HEK293T (cell line): ENCODE results near the gene PREX1.

Experiments used
- CTCF ChIA-PET: fragments of 350-600 bp; formaldehyde crosslinking; extraction: SDS; loops from one replicate; lab custom pipeline; 2021; ENCODE audit warnings: antibody characterized with exemption, inconsistent platforms; lab: Yijun Ruan, JAX
- POLR2A ChIA-PET: fragments of 350-600 bp; formaldehyde crosslinking; extraction: SDS; loops from one replicate; lab custom pipeline; 2020; ENCODE audit warnings: antibody characterized with exemption, inconsistent platforms; lab: Yijun Ruan, JAX
- DNase-seq: peaks from one replicate; pipeline ENCODE4 v3.0.0; 2012; ENCODE audit warnings: mixed read lengths; ENCODE audit errors: extremely low spot score
- ARNT ChIP-seq: fragments of 450-650 bp; IDR thresholded peaks from 2 replicates; pipeline ENCODE4 v1.6.1; 2017; ENCODE audit warnings: mild to moderate bottlenecking
- BHLHE40 ChIP-seq: fragments of 450-650 bp; IDR thresholded peaks from 2 replicates; pipeline ENCODE4 v1.6.1; 2016; ENCODE audit warnings: mild to moderate bottlenecking, moderate library complexity, borderline replicate concordance
- CTBP1 ChIP-seq: fragments of 450-650 bp; IDR thresholded peaks from 2 replicates; pipeline ENCODE4 v1.6.1; 2016; ENCODE audit warnings: borderline replicate concordance
- ELF4 ChIP-seq: fragments of 450-650 bp; IDR thresholded peaks from 2 replicates; pipeline ENCODE4 v1.6.1; 2017; ENCODE audit warnings: antibody characterized with exemption
- FOXA1 ChIP-seq: fragments of 450-650 bp; IDR thresholded peaks from 2 replicates; pipeline ENCODE4 v1.6.1; 2016; ENCODE audit warnings: mild to moderate bottlenecking
- FOXK2 ChIP-seq: fragments of 450-650 bp; IDR thresholded peaks from 2 replicates; pipeline ENCODE4 v1.6.1; 2016; ENCODE audit warnings: mild to moderate bottlenecking
- FOXM1 ChIP-seq: fragments of 450-650 bp; IDR thresholded peaks from 2 replicates; pipeline ENCODE4 v1.6.1; 2017; ENCODE audit warnings: mild to moderate bottlenecking, borderline replicate concordance
- HDGF ChIP-seq: fragments of 450-650 bp; IDR thresholded peaks from 2 replicates; pipeline ENCODE4 v1.6.1; 2017; ENCODE audit warnings: antibody characterized with exemption, borderline replicate concordance
- L3MBTL2 ChIP-seq: fragments of 450-650 bp; conservative IDR thresholded peaks from 2 replicates; pipeline ENCODE4 v1.6.1; 2016; ENCODE audit warnings: mild to moderate bottlenecking
- LEF1 ChIP-seq: fragments of 450-650 bp; IDR thresholded peaks from 2 replicates; pipeline ENCODE4 v1.6.1; 2017; ENCODE audit warnings: mild to moderate bottlenecking, borderline replicate concordance
- NFRKB ChIP-seq: fragments of 450-650 bp; IDR thresholded peaks from 2 replicates; pipeline ENCODE4 v1.6.1; 2016; ENCODE audit warnings: mild to moderate bottlenecking, moderate library complexity
- SP1 ChIP-seq: fragments of 450-650 bp; IDR thresholded peaks from 2 replicates; pipeline ENCODE4 v1.6.1; 2017
- SUZ12 ChIP-seq: fragments of 450-650 bp; IDR thresholded peaks from 2 replicates; pipeline ENCODE4 v1.6.1; 2016; ENCODE audit warnings: mild to moderate bottlenecking
- TARDBP ChIP-seq: fragments of 450-650 bp; IDR thresholded peaks from 2 replicates; pipeline ENCODE4 v1.6.1; 2016
- ZNF384 ChIP-seq: fragments of 450-650 bp; IDR thresholded peaks from 2 replicates; pipeline ENCODE4 v1.6.1; 2016
- TF ChIP-seq, protein P1 (sequence below): fragments of 450-650 bp; IDR thresholded peaks from 2 replicates; pipeline ENCODE4 v1.6.1; 2016

Gene PREX1

DNA sequence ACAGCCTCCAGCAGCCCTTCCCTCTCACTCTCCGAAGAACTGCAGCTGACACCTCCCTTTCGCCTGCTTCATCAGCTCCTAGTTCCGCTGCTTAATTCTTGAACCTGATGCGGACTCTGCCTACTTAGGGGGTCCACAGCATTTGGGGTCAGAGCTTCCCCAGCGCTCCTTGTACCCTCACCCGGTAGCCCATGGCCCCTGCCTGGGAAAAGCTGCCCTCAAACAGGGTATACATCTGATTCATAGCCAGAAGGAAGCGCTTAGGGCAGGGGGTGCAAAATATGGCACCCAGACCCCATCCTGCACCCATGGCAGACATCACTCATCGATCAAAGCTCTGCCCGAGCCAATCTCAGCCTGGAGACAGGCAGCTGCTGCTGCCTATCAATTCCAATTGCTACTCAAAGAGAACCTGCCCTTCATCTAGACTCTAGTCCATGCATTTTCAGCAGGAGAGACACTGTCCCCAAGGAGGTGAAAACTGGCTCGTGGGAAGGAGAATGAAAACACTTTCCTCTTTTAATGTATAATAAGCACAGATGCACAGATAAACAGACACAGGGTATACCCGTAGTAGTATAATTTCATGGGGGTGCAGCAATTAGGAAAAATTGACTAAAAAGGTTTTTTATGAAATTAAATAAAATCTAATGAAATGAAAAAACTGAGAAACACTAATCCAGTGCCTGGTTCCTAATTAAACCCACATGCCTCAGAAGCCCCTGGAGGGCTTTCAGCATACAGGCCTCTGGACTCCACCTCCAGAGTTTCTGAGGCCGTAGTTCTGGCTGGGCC lies 194.8 kb downstream of the PREX1 start:
- ChIA-PET POLR2A (no interaction called here), CTCF (no interaction called here)
- TF ChIP-seq L3MBTL2, result no peak
- no peak for DNase-seq

- TF ChIP-seq SUZ12, result no peak
- no peak for DNase-seq
- ChIA-PET CTCF (interaction anchor here (0.6 kb wide), 1 partner anchor 332 kb away, joined by 3 read pairs; no protein-coding TSS in a partner anchor), POLR2A (no interaction called here)
Observed at GRCh38 chr20:48632017-48632824, 195.6 kb downstream of the PREX1 start.

GRCh38 chr20:48631114-48632016 lies 196.4 kb downstream of the PREX1 start:
- ChIA-PET CTCF (interaction anchor here (0.6 kb wide), 1 partner anchor 332 kb away, joined by 3 read pairs; no protein-coding TSS in a partner anchor), POLR2A (no interaction called here)
- TF ChIP-seq NFRKB, result no peak
- TF ChIP-seq L3MBTL2, result no peak
- no peak for TF ChIP-seq FOXK2
- TF ChIP-seq FOXA1, result no peak
- TF ChIP-seq, protein P1, sequence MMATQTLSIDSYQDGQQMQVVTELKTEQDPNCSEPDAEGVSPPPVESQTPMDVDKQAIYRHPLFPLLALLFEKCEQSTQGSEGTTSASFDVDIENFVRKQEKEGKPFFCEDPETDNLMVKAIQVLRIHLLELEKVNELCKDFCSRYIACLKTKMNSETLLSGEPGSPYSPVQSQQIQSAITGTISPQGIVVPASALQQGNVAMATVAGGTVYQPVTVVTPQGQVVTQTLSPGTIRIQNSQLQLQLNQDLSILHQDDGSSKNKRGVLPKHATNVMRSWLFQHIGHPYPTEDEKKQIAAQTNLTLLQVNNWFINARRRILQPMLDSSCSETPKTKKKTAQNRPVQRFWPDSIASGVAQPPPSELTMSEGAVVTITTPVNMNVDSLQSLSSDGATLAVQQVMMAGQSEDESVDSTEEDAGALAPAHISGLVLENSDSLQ, result no peak
- TF ChIP-seq BHLHE40, result no peak
- DNase-seq, result no peak

DNA sequence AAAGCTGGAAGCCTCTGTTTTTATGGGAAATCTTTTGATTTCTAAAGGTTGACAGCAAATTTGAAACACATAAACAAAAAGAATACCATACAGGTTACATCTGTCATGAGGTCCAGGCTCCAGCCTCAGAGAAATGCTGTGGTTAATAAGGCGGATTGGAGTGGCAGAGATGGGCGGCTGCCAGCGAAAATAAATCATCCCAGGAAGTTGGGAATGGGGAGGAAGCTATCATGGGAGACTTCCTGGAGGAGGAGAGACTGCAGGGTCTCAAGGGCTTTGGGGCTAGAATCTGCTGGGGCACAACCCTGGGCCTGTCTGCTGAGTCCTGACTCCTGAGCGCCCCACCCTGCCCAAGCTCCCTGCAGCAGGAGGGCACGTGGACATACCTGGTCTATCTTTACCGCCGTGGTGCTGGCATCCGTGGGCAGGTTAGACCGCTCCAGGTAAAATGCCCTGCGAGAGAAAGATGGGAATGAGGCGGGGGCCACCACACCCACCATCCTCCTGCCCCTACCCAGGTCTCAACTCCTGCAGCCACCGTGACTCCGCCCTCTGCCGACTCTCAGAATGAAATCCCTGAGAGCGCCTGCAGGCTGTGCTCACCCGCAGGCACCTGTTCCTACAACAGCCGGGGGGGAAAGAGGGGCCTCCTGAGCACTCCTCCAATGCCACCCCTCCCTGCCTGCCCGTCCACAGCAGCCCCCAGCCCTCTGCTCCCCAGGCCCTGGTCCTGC lies 197.3 kb downstream of the PREX1 start:
- ChIA-PET POLR2A (no interaction called here), CTCF (interaction anchor here (0.6 to 1.1 kb wide), 2 partner anchors 10 to 844 kb away, joined by 3 to 7 read pairs; no protein-coding TSS in a partner anchor)
- peak; percentile 20 for DNase-seq
- TF ChIP-seq SP1 (no peak), ELF4 (no peak), NFRKB (no peak), ARNT (no peak), TARDBP (no peak), FOXK2 (no peak), SUZ12 (no peak), ZNF384 (no peak), CTBP1 (no peak), L3MBTL2 (no peak), HDGF (no peak), FOXM1 (no peak)
- TF ChIP-seq, protein P1, result no peak

DNA sequence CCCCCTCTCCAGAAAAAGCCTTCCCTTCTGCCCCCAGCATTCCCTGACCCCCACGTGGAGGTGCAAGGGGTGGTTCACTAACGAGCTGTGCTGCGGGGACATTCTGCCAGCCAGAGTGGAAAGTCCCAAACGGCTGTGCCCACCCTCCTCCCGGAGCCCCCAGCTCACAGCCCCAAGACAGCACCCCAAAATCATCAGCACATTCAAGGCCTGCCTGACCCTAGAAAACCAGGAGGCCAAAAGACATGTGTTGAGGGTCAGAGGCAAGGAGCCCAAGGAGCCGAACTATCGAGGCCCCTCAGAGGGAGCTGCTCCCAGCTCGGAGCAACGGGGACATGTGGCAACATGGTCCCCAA lies 197.9 kb downstream of the PREX1 start:
- no peak for TF ChIP-seq BHLHE40
- TF ChIP-seq SP1, result no peak
- TF ChIP-seq FOXM1, result no peak
- TF ChIP-seq FOXK2, result no peak
- TF ChIP-seq HDGF, result no peak
- TF ChIP-seq FOXA1, result no peak
- TF ChIP-seq SUZ12, result no peak
- no peak for TF ChIP-seq LEF1
- POLR2A ChIA-PET, result no interaction called here
- CTCF ChIA-PET, result interaction anchor here (0.6 to 1.1 kb wide), 2 partner anchors 9 to 844 kb away, joined by 3 to 7 read pairs; no protein-coding TSS in a partner anchor
- DNase-seq, result no peak

- DNase-seq, result no peak
- TF ChIP-seq ELF4 (no peak), CTBP1 (no peak), FOXA1 (no peak), SUZ12 (no peak), HDGF (no peak), ZNF384 (no peak)
- CTCF ChIA-PET, result interaction anchor here (0.6 to 1.1 kb wide), 2 partner anchors 9 to 843 kb away, joined by 3 to 7 read pairs; no protein-coding TSS in a partner anchor
- POLR2A ChIA-PET, result no interaction called here
Observed at GRCh38 chr20:48629069-48629959, 198.5 kb downstream of the PREX1 start.
